HL-60 (cell line): ENCODE measurements around the gene JAM2.

Experiments used
- DNase-seq, 2 experiments: peaks; one replicate each; pipeline ENCODE4 v3.0.0-alpha.2; 2010 to 2020; ENCODE audit warnings: low read depth in 1 of 2, low spot score in 1 of 2
- H3K27ac ChIP-seq: fragments of 250-450 bp; sonication (Bioruptor Pico); replicated peaks from 2 replicates; pipeline ENCODE4 v1.5.1; 2020; ENCODE audit warnings: mild to moderate bottlenecking, moderate library complexity
- H3K27me3 ChIP-seq: fragments of 250-450 bp; sonication (Bioruptor Pico); 2 replicates; pipeline ENCODE4 v1.5.1; 2021; ENCODE audit warnings: mild to moderate bottlenecking, moderate library complexity; ENCODE audit not compliant: insufficient read depth, poor library complexity, severe bottlenecking
- H3K4me3 ChIP-seq: replicated peaks from 2 replicates; pipeline ENCODE4 v1.5.1; 2011; ENCODE audit warnings: mild to moderate bottlenecking, control low read depth, low read length; ENCODE audit not compliant: insufficient read depth
- CTCF ChIP-seq: IDR thresholded peaks from one replicate; pipeline ENCODE4 v1.5.1; 2011; ENCODE audit warnings: low read length, control low read depth, inconsistent platforms; ENCODE audit not compliant: insufficient read depth
- GABPA ChIP-seq: IDR thresholded peaks from 2 replicates; pipeline ENCODE4 v1.6.1; 2012; ENCODE audit warnings: low read depth
- POLR2AphosphoS5 ChIP-seq: IDR thresholded peaks from 2 replicates; pipeline ENCODE4 v1.6.1; 2012; ENCODE audit warnings: low read depth
- REST ChIP-seq: IDR thresholded peaks from 2 replicates; pipeline ENCODE4 v1.6.1; 2012; ENCODE audit warnings: low read depth; ENCODE audit not compliant: insufficient replicate concordance
- SPI1 ChIP-seq: IDR thresholded peaks from 2 replicates; pipeline ENCODE4 v1.6.1; 2012; ENCODE audit warnings: low read depth, mild to moderate bottlenecking, borderline replicate concordance

The JAM2 gene

GRCh38 chr21:25717491-25718147 is 78.6 kb downstream of the JAM2 start:
- Histone ChIP-seq H3K27me3 (no peaks in the 10 kb centered on the region), H3K27ac (no peak overlapping the region), H3K4me3 (no peak overlapping the region)
- DNase-seq, result peak in 1 of 2 experiments; percentile 14
- no peak for TF ChIP-seq REST
- TF ChIP-seq CTCF, result no peak
- no peak for TF ChIP-seq POLR2AphosphoS5
- TF ChIP-seq GABPA, result no peak
- no peak for TF ChIP-seq SPI1

GRCh38 chr21:25721987-25722386 is 82.9 kb downstream of the JAM2 start:
- Histone ChIP-seq H3K27me3 (no peaks in the 10 kb centered on the region), H3K4me3 (no peak overlapping the region), H3K27ac (peak overlapping the region; percentile 57)
- TF ChIP-seq CTCF, result no peak
- no peak for TF ChIP-seq POLR2AphosphoS5
- TF ChIP-seq REST, result no peak
- no peak for TF ChIP-seq SPI1
- TF ChIP-seq GABPA, result no peak
- no peak for DNase-seq

GRCh38 chr21:25722631-25723030 is 83.6 kb downstream of the JAM2 start:
- TF ChIP-seq REST (no peak), SPI1 (peak; percentile 94)
- H3K4me3 ChIP-seq, result no peak overlapping the region
- peak overlapping the region; percentile 57 for H3K27ac ChIP-seq
- H3K27me3 ChIP-seq, result no peaks in the 10 kb centered on the region
- peak in 1 of 2 experiments; percentile 80 for DNase-seq
